Fibroblast of lung (primary cell): ENCODE data around the gene PDE11A. TPM values are rescaled to one million over a fixed set of nuclear protein-coding genes. Genes with fewer than 3 reads are reported as not detected.

ENCODE experiments used
- DNase-seq, 2 donors: peaks; one replicate each; pipeline versions ENCODE4 v3.0.0 to v3.0.0-alpha.2; 2010; ENCODE audit warnings: low read depth in 2 of 2
- H2AFZ ChIP-seq: 2 replicates; pipeline ENCODE4 v1.5.1; 2012; ENCODE audit warnings: low read length, control low read depth, inconsistent platforms
- H3K27ac ChIP-seq: 2 replicates; pipeline ENCODE4 v1.5.1; 2011; ENCODE audit warnings: low read length, control low read depth; ENCODE audit not compliant: insufficient read depth
- H3K27me3 ChIP-seq: 2 replicates; pipeline ENCODE4 v1.5.1; 2011; ENCODE audit warnings: mild to moderate bottlenecking, low read length; ENCODE audit not compliant: control insufficient read depth, insufficient read depth
- H3K36me3 ChIP-seq: 2 replicates; pipeline ENCODE4 v1.5.1; 2011; ENCODE audit warnings: low read length; ENCODE audit not compliant: control insufficient read depth, insufficient read depth
- H3K4me1 ChIP-seq: 2 replicates; pipeline ENCODE4 v1.5.1; 2011; ENCODE audit warnings: low read length; ENCODE audit not compliant: control insufficient read depth, insufficient read depth; ENCODE audit errors: extremely low read depth
- H3K4me2 ChIP-seq: 2 replicates; pipeline ENCODE4 v1.5.1; 2011; ENCODE audit warnings: low read length, control low read depth; ENCODE audit not compliant: insufficient read depth; ENCODE audit errors: extremely low read depth
- H3K4me3 ChIP-seq, 4 experiments: fragments of 200-600 bp in 1 of 4; sonication (generic) in 1 of 4; replicated peaks in 1 of 4; 2 replicates each; pipeline ENCODE4 v1.5.1; 2011 to 2016; ENCODE audit warnings: low read length in 4 of 4, low read depth in 3 of 4, mild to moderate bottlenecking in 3 of 4, control low read depth in 2 of 4, inconsistent platforms in 1 of 4, mixed read lengths in 1 of 4; ENCODE audit not compliant: insufficient read depth in 1 of 4; ENCODE audit errors: control extremely low read depth in 1 of 4
- H3K79me2 ChIP-seq: 2 replicates; pipeline ENCODE4 v1.5.1; 2012; ENCODE audit warnings: mild to moderate bottlenecking, low read length, inconsistent platforms; ENCODE audit not compliant: control insufficient read depth, insufficient read depth
- H3K9ac ChIP-seq: 2 replicates; pipeline ENCODE4 v1.5.1; 2011; ENCODE audit warnings: mild to moderate bottlenecking, low read length, control low read depth; ENCODE audit not compliant: insufficient read depth
- H3K9me3 ChIP-seq: 2 replicates; pipeline ENCODE4 v1.5.1; 2012; ENCODE audit warnings: low read depth, low read length; ENCODE audit not compliant: control insufficient read depth, insufficient read depth
- H4K20me1 ChIP-seq: 2 replicates; pipeline ENCODE4 v1.5.1; 2011; ENCODE audit warnings: low read length; ENCODE audit not compliant: control insufficient read depth, insufficient read depth; ENCODE audit errors: extremely low read depth
- CTCF ChIP-seq, 2 donors: IDR thresholded peaks in 1 of 2; conservative IDR thresholded peaks in 1 of 2; 1 replicate in 1 of 2; 2 replicates in 1 of 2; pipeline ENCODE4 v1.5.1; 2011 to 2012; ENCODE audit warnings: low read length in 2 of 2, control low read depth in 1 of 2, inconsistent platforms in 1 of 2, low read depth in 1 of 2, mild to moderate bottlenecking in 1 of 2
- EZH2 ChIP-seq: IDR thresholded peaks from 2 replicates; pipeline ENCODE4 v1.5.1; 2012; ENCODE audit warnings: low read length, control low read depth, mild to moderate bottlenecking; ENCODE audit errors: missing control alignments
- polyA plus RNA-seq, 2 donors: library from polyadenylated mRNA; depleted of rRNA in 1 of 2; stranded (reverse) in 1 of 2; unstranded in 1 of 2; fragments of >200 nt; gene quantifications; 2 replicates each; pipeline ENCODE4 v1.2.1, GENCODE V29; 2011 to 2012; ENCODE audit warnings: missing spikeins in 1 of 2
- total RNA-seq: library from RNA; depleted of rRNA; stranded (reverse); fragments of >200 nt; gene quantifications from 2 replicates; pipeline ENCODE4 v1.2.1, GENCODE V29; 2014

Gene PDE11A
- total and polyA plus RNA-seq, 2 donors (not counting 1 experiment from before 2014, with no cell fraction given), result 0.03 to 0.33 TPM

DNA sequence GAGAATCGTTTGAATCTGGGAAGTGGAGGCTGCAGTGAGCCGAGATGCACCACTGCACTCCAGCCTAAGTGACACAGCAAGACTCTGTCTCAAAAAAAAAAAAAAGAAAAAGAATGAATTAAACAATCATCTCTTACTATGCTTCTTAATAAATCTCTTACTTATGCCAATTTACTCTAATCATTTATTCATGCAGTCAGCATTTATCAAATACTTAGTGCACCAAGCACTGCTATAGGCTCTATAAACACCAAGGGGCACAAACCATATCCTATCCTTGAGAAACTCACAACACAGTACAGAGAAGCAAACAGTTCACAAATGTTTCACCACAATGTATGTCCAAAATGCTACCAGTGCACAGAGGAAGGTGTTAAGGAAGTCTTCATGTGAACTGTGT, 189.4 kb downstream of the PDE11A start:
- no peak overlapping the region for H3K9ac ChIP-seq
- no peak overlapping the region for H2AFZ ChIP-seq
- H3K9me3 ChIP-seq, result no peaks in the 10 kb centered on the region
- H4K20me1 ChIP-seq, result no peaks in the 10 kb centered on the region
- H3K27me3 ChIP-seq, result no peaks in the 10 kb centered on the region
- H3K79me2 ChIP-seq, result no peaks in the 10 kb centered on the region
- H3K27ac ChIP-seq, result no peak overlapping the region
- no peak overlapping the region for H3K4me2 ChIP-seq
- H3K4me3 ChIP-seq, result no peak overlapping the region
- H3K36me3 ChIP-seq, result no peaks in the 10 kb centered on the region
- H3K4me1 ChIP-seq, result no peaks in the 10 kb centered on the region
- DNase-seq, result no peak
- TF ChIP-seq EZH2 (no peak), CTCF (conservative IDR thresholded peaks at IDR 0.05 in 1 of 2, IDR thresholded peaks at IDR 0.05 in 1 of 2; ENCODE audit: low read depth in 1 of 2, low read length in 2 of 2) (no peak)

- Histone ChIP-seq H3K4me1 (no peaks in the 10 kb centered on the region), H2AFZ (no peak overlapping the region), H3K27ac (no peak overlapping the region), H3K27me3 (no peaks in the 10 kb centered on the region), H4K20me1 (no peaks in the 10 kb centered on the region), H3K9me3 (no peaks in the 10 kb centered on the region), H3K36me3 (no peaks in the 10 kb centered on the region), H3K4me2 (no peak overlapping the region), H3K4me3 (no peak overlapping the region), H3K79me2 (no peaks in the 10 kb centered on the region), H3K9ac (no peak overlapping the region)
- DNase-seq, result no peak
- TF ChIP-seq EZH2, result no peak
- TF ChIP-seq CTCF (conservative IDR thresholded peaks at IDR 0.05 in 1 of 2, IDR thresholded peaks at IDR 0.05 in 1 of 2; ENCODE audit: low read depth in 1 of 2, low read length in 2 of 2), result no peak
These were observed 190.1 kb downstream of the PDE11A start for GRCh38 chr2:177882501-177882900.

DNA sequence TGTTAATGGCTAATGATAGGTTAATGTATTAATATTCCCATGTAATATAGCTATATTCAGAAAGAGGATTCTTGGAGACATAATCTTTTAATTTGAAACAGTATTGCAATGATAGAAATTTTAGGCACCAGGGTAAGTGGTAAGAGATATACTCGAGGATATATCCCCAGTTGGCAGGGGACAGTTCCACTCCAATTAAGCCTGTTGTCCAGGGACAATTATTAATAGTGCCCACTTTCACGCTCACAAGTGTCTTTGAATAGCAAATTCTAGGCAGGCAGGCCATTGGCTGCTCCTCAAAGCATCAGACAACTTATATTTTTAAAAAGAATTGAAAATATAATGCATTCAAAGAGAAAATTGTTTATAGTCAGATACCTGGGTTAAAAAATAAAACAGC, 190.7 kb downstream of the PDE11A start:
- Histone ChIP-seq H3K4me3 (no peak overlapping the region), H3K4me1 (no peaks in the 10 kb centered on the region), H3K79me2 (no peaks in the 10 kb centered on the region), H3K27ac (no peak overlapping the region), H3K9me3 (no peaks in the 10 kb centered on the region), H3K4me2 (no peak overlapping the region), H3K9ac (no peak overlapping the region), H3K27me3 (no peaks in the 10 kb centered on the region), H3K36me3 (no peaks in the 10 kb centered on the region), H4K20me1 (no peaks in the 10 kb centered on the region), H2AFZ (no peak overlapping the region)
- no peak for DNase-seq
- no peak for TF ChIP-seq CTCF (conservative IDR thresholded peaks at IDR 0.05 in 1 of 2, IDR thresholded peaks at IDR 0.05 in 1 of 2; ENCODE audit: low read depth in 1 of 2, low read length in 2 of 2)
- no peak for TF ChIP-seq EZH2
